ENCODE results near the gene TOLLIP. TPM values are rescaled to one million over a fixed set of nuclear protein-coding genes. Genes with fewer than 3 reads are reported as not detected.

TOLLIP gene
- total RNA-seq, 2 donors from 2014 or later: 62.8 to 63.7 TPM

- no peak for ATAC-seq
- intact Hi-C loops (cut with DNase I, micrococcal nuclease): no loop called here
- DNase-seq: no peak
Measured at GRCh38 chr11:1302461-1303125, 6.8 kb downstream of the TOLLIP start.

GRCh38 chr11:1302041-1302460 is 7.4 kb downstream of the TOLLIP start:
- intact Hi-C loops (cut with DNase I, micrococcal nuclease): no loop called here
- ATAC-seq: no peak
- peak in 1 of 2 donors; percentile 6 for DNase-seq

GRCh38 chr11:1301220-1302000 is 8.0 kb downstream of the TOLLIP start:
- DNase-seq (peak in 1 of 2 donors; percentile 3), ATAC-seq (no peak)
- intact Hi-C loops (cut with DNase I, micrococcal nuclease): no loop called here

- peak in 1 of 2 donors; percentile 4 for DNase-seq
- intact Hi-C loops (cut with DNase I, micrococcal nuclease): no loop called here
- no peak for ATAC-seq
Measured at GRCh38 chr11:1300569-1301187, 8.8 kb downstream of the TOLLIP start.

- intact Hi-C loops (cut with DNase I, micrococcal nuclease): no loop called here
- DNase-seq (no peak), ATAC-seq (no peak)
Measured at GRCh38 chr11:1300121-1300520, 9.3 kb downstream of the TOLLIP start.

- no peak for ATAC-seq
- intact Hi-C loops (cut with DNase I, micrococcal nuclease): no loop called here
- DNase-seq: peak in 1 of 2 donors; percentile 11
Measured at GRCh38 chr11:1299621-1300020, 9.8 kb downstream of the TOLLIP start.

GRCh38 chr11:1298695-1299492 is 10.5 kb downstream of the TOLLIP start:
- DNase-seq: peak; percentile 82 to 86
- intact Hi-C loops (cut with DNase I, micrococcal nuclease): no loop called here
- ATAC-seq: peak; percentile 87

GRCh38 chr11:1297576-1298473 is 11.6 kb downstream of the TOLLIP start:
- peak; percentile 57 for ATAC-seq
- peak in 1 of 2 donors; percentile 32 for DNase-seq
- intact Hi-C loops (cut with DNase I, micrococcal nuclease): no loop called here

GRCh38 chr11:1297011-1297575 is 12.3 kb downstream of the TOLLIP start:
- intact Hi-C loops (cut with DNase I, micrococcal nuclease): no loop called here
- ATAC-seq (no peak), DNase-seq (no peak)

GRCh38 chr11:1296287-1296686 is 13.1 kb downstream of the TOLLIP start:
- intact Hi-C loops (cut with DNase I, micrococcal nuclease): no loop called here
- peak in 1 of 2 donors; percentile 1 for DNase-seq

GRCh38 chr11:1295591-1295990 is 13.8 kb downstream of the TOLLIP start:
- intact Hi-C loops (cut with DNase I, micrococcal nuclease): no loop called here
- DNase-seq (peak in 1 of 2 donors; percentile 2), ATAC-seq (no peak)

More at GRCh38 chr11:1296287-1296686, 13.1 kb downstream of the TOLLIP start:
- no peak for ATAC-seq

GRCh38 chr11:1295086-1295485 is 14.3 kb downstream of the TOLLIP start:
- no peak for ATAC-seq
- intact Hi-C loops (cut with DNase I, micrococcal nuclease): no loop called here
- DNase-seq: peak in 1 of 2 donors; percentile 1

GRCh38 chr11:1293619-1294015 is 15.8 kb downstream of the TOLLIP start:
- intact Hi-C loops (cut with DNase I, micrococcal nuclease): no loop called here
- peak; percentile 70 for ATAC-seq
- DNase-seq: peak in 1 of 2 donors; percentile 56

- intact Hi-C loops (cut with DNase I, micrococcal nuclease): no loop called here
- ATAC-seq: no peak
- DNase-seq: peak in 1 of 2 donors; percentile 5
Measured at GRCh38 chr11:1292644-1293618, 16.5 kb downstream of the TOLLIP start.

GRCh38 chr11:1292018-1292643 is 17.3 kb downstream of the TOLLIP start:
- DNase-seq (no peak), ATAC-seq (no peak)
- intact Hi-C loops (cut with DNase I, micrococcal nuclease): no loop called here

Data from left colon (tissue), 2 donors.